Chondrocyte (in vitro differentiated cells): Measurements from ENCODE around the gene OBSL1. TPM values are rescaled to one million over a fixed set of nuclear protein-coding genes. Genes with fewer than 3 reads are reported as not detected.

Source experiments
- DNase-seq: peaks from one replicate; pipeline ENCODE4 v3.0.0; 2021; ENCODE audit warnings: mixed read lengths, low spot score
- H3K27ac Mint-ChIP-seq: one replicate; pipeline ENCODE4 v1.8.0; 2021; ENCODE audit warnings: mild to moderate bottlenecking, moderate library complexity, mixed read lengths; ENCODE audit not compliant: unreplicated experiment
- H3K27me3 Mint-ChIP-seq: 2 replicates; pipeline ENCODE4 v1.8.0; 2021; ENCODE audit warnings: low read depth, mixed read lengths
- H3K36me3 Mint-ChIP-seq: 2 replicates; pipeline ENCODE4 v1.8.0; 2021; ENCODE audit warnings: low read depth, mixed read lengths
- H3K4me1 Mint-ChIP-seq: 2 replicates; pipeline ENCODE4 v1.8.0; 2021; ENCODE audit warnings: low read depth, mild to moderate bottlenecking, mixed read lengths
- H3K4me3 Mint-ChIP-seq: one replicate; pipeline ENCODE4 v1.8.0; 2021; ENCODE audit warnings: mild to moderate bottlenecking, moderate library complexity, mixed read lengths; ENCODE audit not compliant: unreplicated experiment
- H3K9me3 Mint-ChIP-seq: 2 replicates; pipeline ENCODE4 v1.8.0; 2021; ENCODE audit warnings: low read depth, mixed read lengths
- total RNA-seq: library from RNA; stranded (reverse); gene quantifications from 3 replicates; pipeline ENCODE4 v1.2.1, GENCODE V29; 2021
- TF ChIP-seq, protein P1 (sequence below): fragments of 200-600 bp; sonication (generic); IDR thresholded peaks from 2 replicates; pipeline ENCODE4 v1.5.0; 2021; ENCODE audit warnings: antibody characterized with exemption, mild to moderate bottlenecking, moderate library complexity

Gene OBSL1
- total RNA-seq, 1 donor from 2014 or later, result 111 TPM

DNA sequence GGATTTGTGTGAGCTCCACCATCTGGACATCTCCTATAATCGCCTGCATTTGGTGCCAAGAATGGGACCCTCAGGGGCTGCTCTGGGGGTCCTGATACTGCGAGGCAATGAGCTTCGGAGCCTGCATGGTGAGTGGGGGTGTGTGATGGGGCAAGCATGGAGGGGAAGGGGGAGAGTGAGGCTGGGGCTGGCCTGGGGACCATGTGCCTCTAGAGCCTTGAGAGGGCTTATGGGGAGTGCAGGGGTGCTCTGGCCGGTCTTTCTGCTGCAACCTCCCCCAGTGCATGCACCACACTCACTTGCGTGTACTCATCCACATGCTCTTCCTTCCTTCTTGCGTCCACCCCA is 34.2 kb upstream of the OBSL1 start:
- DNase-seq, result no peak
- Mint-ChIP-seq H3K9me3 (no peaks in the 10 kb centered on the region), H3K27me3 (no peaks in the 10 kb centered on the region), H3K4me1 (no peaks in the 10 kb centered on the region), H3K4me3 (no peak overlapping the region), H3K36me3 (peaks cover 27% of the 10 kb centered on the region), H3K27ac (no peak overlapping the region)
- TF ChIP-seq, protein P1, sequence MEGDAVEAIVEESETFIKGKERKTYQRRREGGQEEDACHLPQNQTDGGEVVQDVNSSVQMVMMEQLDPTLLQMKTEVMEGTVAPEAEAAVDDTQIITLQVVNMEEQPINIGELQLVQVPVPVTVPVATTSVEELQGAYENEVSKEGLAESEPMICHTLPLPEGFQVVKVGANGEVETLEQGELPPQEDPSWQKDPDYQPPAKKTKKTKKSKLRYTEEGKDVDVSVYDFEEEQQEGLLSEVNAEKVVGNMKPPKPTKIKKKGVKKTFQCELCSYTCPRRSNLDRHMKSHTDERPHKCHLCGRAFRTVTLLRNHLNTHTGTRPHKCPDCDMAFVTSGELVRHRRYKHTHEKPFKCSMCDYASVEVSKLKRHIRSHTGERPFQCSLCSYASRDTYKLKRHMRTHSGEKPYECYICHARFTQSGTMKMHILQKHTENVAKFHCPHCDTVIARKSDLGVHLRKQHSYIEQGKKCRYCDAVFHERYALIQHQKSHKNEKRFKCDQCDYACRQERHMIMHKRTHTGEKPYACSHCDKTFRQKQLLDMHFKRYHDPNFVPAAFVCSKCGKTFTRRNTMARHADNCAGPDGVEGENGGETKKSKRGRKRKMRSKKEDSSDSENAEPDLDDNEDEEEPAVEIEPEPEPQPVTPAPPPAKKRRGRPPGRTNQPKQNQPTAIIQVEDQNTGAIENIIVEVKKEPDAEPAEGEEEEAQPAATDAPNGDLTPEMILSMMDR, result no peak

DNA sequence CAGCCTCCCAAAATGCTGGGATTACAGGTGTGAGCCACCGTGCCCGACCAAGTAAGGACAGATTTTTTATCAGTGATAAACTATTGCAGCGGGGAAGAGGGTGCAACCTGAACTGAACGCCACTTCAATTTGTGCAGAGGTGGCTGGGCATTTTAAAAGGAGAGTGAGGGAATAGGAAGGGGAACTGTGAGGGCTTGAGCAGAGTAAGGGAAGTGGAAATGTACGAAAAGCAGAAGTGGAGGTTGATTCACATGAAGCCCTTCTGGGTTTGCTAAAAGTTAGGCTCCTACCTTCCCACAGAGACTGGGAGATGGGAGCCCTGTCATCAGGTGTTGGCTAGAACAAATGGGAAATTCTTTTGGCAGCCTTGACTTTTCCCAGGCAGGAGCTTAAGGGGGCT is 32.4 kb upstream of the OBSL1 start:
- Mint-ChIP-seq H3K4me1 (peaks cover 3% of the 10 kb centered on the region), H3K4me3 (no peak overlapping the region), H3K9me3 (no peaks in the 10 kb centered on the region), H3K27me3 (no peaks in the 10 kb centered on the region), H3K27ac (no peak overlapping the region), H3K36me3 (peaks cover 24% of the 10 kb centered on the region)
- DNase-seq, result no peak
- TF ChIP-seq, protein P1, result no peak

DNA sequence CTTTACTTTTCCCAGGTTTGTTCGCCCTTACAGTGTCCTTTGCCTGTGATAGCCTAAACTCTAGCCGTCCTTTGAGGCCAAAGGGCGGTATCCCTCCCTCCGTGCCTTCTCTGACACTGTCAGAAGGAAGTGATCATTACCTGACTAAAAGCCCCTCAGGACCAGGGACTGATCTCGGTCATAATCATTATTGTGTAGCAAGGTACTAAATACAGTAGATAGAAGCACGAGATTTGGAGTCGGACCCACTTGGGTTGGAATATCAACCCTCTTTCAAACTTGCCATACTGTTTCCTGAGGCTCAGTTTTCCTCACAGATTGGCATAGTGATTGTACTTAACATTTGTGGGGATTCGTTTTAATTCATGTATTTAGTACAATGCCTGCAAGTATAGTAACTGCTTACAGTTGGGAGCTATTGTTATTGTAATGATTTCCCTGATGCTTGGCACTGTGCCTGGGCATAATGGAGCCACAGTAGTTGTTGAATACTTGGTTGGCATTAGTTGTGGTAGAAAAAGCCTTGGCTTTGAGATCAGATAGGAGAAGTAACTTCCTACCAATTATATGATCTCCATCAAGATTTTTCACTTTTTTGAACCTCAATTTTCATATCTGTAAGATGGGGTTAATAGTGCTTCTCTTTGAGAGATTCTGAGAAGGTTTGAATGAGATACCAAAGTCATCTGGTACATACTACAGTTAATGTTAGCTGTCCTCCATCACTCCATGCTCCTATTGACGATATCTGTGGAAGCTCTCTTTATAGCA is 27.2 kb upstream of the OBSL1 start:
- H3K27me3 Mint-ChIP-seq, result no peaks in the 10 kb centered on the region
- peak overlapping the region; percentile 94 for H3K4me3 Mint-ChIP-seq
- DNase-seq, result no peak
- peaks cover 7% of the 10 kb centered on the region for H3K36me3 Mint-ChIP-seq
- peaks cover 39% of the 10 kb centered on the region for H3K4me1 Mint-ChIP-seq
- TF ChIP-seq, protein P1, result no peak
- H3K9me3 Mint-ChIP-seq, result no peaks in the 10 kb centered on the region
- H3K27ac Mint-ChIP-seq, result peak overlapping the region; percentile 96

DNA sequence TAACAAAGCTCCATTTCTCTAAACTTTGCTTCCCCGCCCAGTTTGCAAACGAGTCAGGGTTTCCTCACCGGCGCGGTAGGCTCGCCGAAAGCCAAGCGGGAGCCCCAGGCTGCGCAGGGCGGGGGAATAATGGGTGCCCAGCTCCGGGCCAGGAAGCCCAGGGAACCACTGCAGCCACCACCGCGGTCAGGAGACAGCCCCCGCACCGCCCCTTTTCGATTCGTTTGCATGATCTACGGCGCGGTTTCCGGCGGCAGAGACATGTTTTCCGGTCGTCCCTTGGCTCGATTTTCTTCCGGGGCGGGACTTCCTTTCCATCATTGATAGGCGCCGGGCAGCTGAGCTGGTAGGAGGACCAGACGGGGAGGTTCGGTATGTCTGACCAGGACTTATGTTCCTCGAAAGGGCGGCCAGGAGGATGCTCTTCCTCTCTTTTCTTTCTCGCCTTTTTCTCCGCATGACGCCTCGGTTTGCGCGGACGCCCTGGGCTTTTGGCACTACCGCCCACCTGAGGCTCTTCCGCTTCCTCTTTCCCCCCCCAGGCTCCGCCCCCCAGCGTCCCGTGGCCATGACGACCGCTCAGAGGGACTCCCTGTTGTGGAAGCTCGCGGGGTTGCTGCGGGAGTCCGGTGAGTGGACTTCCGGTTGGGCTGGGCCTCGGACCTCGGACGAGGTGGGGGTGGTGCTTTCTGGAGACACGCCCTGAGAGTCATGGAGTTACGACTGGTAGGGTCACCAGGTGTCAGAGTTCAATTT is 26.4 kb upstream of the OBSL1 start, which contains the start of gene STK11IP:
STK11IP (plus strand) TSS at position 306 of the 756 bp plus-strand sequence; CDS start at position 569, 263 bp downstream.
- Mint-ChIP-seq H3K4me3 (peak within 1 kb of the TSS; percentile 94), H3K9me3 (no peaks in the 10 kb centered on the region), H3K36me3 (peaks cover 6% of the 10 kb centered on the region), H3K27me3 (no peaks in the 10 kb centered on the region), H3K27ac (peak within 1 kb of the TSS; percentile 96), H3K4me1 (peaks cover 39% of the 10 kb centered on the region)
- peak; percentile 97 for DNase-seq
- TF ChIP-seq, protein P1, result no peak

DNA sequence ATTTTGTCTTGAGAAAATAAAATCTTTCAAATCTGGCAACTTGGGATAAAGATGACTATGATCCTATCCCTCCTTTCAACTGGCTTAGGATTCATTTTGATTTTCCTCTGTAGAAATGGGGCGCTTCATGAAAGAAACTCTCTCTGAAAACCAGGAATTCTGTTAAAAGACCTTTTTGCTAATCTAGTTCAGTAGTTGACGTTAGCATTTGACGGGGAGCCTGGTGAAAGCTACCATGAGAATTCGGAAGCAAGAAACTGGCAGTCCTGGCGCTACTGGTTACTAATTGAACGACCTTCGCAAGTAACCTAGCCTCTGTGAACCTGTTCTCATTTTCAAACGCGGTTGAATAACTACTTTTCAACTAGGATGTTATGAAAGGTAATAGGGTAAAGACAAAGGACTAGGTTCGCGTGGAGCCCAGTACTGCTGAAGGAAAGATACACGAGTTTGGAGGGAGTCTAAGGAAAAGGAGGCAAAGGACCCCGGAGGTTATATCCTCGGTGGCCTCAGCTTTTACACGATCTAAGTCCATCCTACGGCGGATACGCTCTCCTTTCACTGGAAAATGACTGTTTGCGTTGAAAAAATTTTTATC is 25.7 kb upstream of the OBSL1 start:
- TF ChIP-seq, protein P1, result no peak
- Mint-ChIP-seq H3K36me3 (peaks cover 4% of the 10 kb centered on the region), H3K4me1 (peaks cover 39% of the 10 kb centered on the region), H3K9me3 (no peaks in the 10 kb centered on the region), H3K4me3 (peak overlapping the region; percentile 94), H3K27ac (peak overlapping the region; percentile 96), H3K27me3 (no peaks in the 10 kb centered on the region)
- no peak for DNase-seq
